SHP77 (cell line): ENCODE measurements around the gene ARSA.

Source experiments
- DNase-seq, 2 experiments: peaks; one replicate each; lab custom pipeline; 2025; lab: John Stamatoyannopoulos, UW

ARSA gene

DNA sequence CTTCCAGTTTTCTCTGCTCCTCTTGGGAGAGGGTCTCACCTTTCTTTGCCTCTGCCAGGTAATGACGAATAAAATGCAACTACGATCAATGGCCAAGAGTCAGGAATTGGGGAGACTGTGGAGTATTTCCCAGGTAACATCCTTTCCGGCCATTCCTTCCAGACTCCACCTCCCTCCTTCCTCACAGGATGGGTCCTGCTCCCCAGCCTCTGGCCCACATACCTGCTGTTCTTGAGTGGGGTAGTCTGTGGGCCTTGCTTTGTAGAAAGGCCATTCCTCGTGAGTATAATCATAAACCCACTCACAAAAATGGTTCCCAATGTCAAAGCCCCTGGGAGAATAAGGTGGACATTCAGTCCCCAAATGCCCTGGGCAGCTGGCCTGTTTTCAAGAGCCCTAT lies 48.2 kb downstream of the ARSA start:
- DNase-seq = no peak

DNA sequence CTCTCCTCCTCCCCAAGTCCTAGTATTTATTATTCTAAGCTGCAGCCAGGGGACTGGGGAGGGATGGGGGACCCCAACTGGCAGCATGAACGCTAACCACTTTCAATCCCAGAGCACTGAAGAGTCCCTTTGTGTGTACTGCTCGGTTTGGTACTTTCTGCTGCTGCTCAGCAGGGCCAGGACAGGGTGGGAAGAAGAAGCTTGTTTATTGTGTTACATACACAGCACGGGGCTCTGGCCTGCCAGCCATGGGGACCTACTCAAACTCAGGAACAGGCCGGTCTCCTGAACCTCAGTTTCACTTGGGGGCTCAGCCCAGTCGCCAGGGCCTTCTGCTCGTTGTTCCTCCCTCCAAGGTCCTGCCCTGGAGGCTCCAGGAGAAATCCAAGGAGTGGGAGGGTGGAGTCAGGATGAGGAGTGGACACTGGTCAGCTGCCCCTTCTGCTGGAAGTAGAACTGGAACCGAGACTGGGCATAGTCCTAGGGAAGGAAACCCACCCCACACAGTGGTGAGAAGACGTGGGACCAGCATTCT lies 49.1 kb downstream of the ARSA start:
- no peak for DNase-seq

DNA sequence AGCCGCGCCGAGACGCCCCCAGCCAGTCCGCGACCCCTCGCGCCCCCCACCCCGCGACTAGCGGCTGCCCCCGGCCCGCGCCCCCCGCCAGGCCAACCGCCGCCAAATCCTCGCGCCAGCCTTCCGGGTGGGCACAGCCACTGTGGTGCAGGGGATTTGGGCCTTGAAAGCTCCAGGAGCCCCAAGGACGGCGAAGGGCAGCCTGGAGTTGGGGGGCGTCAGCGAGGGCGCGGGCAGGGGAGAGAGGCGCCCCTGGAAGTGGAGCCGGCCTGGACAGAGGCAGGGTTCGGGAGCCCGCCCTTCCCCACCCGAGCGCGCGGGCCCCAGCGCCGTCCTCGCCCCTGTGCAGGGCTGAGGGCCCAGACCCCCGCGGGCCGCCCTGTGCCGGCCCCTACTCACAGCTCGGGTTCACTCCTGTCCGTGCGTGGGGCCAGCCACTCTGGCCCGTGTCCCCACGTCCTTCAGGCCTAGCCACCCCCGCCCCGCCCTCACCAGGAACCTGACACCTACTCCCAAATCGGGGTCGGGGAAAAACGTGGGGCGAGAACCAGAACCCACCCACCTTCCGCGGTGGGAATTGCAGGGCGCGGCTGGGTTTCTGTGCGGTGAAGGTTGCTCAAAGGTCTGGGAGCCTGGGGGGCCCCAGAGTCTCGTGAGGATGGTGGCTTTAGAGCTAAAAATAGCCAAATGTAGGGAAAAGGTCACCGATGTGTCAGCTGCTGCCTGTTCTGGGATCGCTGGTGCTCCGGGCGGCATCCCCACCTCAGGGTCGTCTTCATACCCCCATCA lies 49.8 kb downstream of the ARSA start, which contains the start of gene CPT1B:
Gene CPT1B, minus strand, starts transcription at position 441 of the 789 bp plus-strand sequence. CDS start 512 bp downstream, outside the sequence.
- DNase-seq = no peak

DNA sequence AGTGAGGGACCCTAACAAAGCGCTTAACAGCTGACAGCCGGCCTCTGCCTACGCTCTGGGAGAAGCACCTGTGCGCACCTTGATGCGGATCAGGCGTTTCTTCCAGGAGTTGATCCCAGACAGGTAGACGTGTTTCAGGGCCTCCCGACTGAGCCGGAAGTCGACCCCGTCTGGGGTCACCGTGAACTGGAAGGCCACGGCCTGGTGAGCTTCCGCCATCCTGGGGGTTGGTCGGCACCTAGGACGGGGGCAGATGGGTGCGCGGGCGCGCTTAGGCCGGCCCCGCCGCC lies 50.3 kb downstream of the ARSA start:
- no peak for DNase-seq

DNA sequence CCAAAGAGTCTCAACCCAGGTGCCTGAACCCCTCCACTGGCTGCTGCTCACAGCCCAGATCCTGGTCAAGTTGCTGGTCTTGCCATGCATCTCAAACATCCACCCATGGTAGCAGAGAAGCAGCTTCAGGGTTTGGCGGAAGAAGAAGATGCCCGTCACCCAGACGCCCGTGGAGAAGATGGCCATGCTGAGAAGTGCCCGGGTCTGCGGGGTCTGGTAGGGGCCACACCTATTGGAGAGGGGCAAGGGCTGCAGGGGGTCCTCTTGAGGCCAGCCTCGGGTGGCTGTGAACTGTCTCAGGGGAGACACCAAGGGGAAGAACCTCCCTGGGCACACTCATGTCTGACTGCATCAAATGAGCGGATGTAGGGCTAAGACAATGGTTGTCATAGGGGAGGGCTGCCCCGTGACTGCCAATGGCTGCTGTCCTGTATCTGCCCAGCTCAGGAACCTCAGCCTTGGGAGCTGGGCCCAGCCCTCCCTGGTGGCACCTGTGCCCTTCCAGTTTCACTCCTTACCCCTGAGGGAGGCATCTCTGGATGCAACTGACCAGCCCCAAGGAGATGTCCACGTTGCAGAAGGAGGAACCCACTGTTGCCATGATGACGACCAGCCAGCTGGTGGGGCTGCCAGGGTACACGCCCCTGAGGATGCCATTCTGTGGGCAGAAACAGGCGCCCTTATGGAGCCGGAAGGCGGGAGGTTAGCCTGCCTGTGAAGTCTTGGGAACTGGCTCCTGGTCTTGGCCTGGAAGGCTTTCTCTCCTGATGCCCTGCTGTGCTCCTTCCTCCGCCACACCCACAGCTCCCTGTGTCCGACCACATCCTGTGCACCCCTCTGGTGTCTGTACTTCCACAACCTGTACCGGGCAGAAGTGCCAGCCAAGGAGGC lies 50.9 kb downstream of the ARSA start:
- DNase-seq = no peak

DNA sequence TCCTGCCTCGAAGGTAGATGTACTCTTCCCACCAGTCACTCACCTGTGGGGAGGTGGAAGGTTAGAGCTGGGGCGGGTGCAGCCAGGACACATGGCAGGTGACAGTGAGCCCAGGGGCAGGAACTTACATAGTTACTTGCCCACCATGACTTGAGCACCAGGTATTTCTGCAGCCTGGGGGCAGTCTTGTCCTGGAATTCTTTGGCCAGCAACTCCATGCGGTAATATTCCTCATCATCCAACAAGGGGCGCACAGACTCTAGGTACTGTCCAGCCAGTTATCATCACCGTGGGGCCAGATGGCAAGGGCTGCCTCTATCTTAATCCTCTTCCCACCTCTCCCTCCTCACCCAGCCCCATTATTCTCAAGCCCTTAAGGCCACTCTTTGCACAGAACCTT lies 51.9 kb downstream of the ARSA start:
- peak; percentile 67 to 69 for DNase-seq

DNA sequence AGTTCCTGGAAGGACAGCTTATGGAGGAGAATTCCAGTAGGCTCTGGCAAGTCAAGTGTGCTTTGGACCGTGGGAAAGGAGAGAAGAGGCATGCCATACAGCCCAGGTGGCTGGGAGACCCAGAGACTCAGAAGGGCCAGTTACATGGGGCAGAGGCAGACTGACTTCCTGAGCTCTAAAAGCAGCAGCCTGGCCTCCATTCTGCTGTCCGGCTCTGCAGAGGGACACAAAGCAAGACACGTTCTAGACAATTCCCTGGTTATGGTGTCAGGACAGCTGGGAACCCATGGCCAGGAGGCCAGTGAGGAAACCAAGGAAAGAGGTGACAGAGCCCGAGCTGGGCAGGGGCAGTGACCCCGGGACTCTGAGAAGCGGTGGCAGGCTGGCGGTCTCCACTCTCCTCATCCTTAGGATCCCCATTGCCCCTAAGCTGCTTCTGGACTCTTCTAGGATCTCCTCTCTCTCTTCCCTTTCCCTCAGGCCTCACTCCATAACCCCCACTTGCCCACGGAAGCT lies 52.5 kb downstream of the ARSA start:
- no peak for DNase-seq
